A673 (cell line): Measurements from ENCODE around the gene RAB3B. TPM values are rescaled to one million over a fixed set of nuclear protein-coding genes. Genes with fewer than 3 reads are reported as not detected.

Experiments used
- BruUV-seq: library from RNA; stranded (reverse); fragments of 400-500 nt; replicated peaks from 2 replicates; lab custom pipeline; 2021; lab: Mats Ljungman, UMichigan
- CTCF ChIA-PET: fragments of 300-600 bp; sonication (Branson Sonifier 250); formaldehyde crosslinking; loops from one replicate; lab custom pipeline; 2022; ENCODE audit warnings: antibody characterized with exemption; lab: Charles Lee
- POLR2A ChIA-PET: fragments of 300-600 bp; sonication (Branson Sonifier 250); formaldehyde crosslinking; loops from one replicate; lab custom pipeline; 2022; ENCODE audit warnings: antibody characterized with exemption; ENCODE audit not compliant: low non-redundant PET; lab: Charles Lee
- DNase-seq: peaks from one replicate; pipeline ENCODE4 v3.0.0-alpha.2; 2015; ENCODE audit warnings: low spot score
- H3K27ac ChIP-seq: fragments of 200-600 bp; sonication (generic); 2 replicates; pipeline ENCODE4 v1.5.1; 2016; ENCODE audit warnings: mixed run types, low read depth, mild to moderate bottlenecking, mixed read lengths, antibody characterized with exemption, low read length; ENCODE audit not compliant: poor library complexity, severe bottlenecking
- H3K27me3 ChIP-seq: fragments of 200-600 bp; sonication (generic); replicated peaks from 2 replicates; pipeline ENCODE4 v1.6.1; 2017; ENCODE audit warnings: mixed run types, low read depth, mild to moderate bottlenecking, mixed read lengths, antibody characterized with exemption, low read length; ENCODE audit not compliant: insufficient read depth, poor library complexity
- H3K36me3 ChIP-seq: fragments of 200-600 bp; sonication (generic); 2 replicates; pipeline ENCODE4 v1.6.1; 2016; ENCODE audit warnings: mixed run types, mild to moderate bottlenecking, mixed read lengths, antibody characterized with exemption, low read length; ENCODE audit not compliant: insufficient read depth, poor library complexity, severe bottlenecking
- H3K4me1 ChIP-seq: fragments of 200-600 bp; sonication (generic); 2 replicates; pipeline ENCODE4 v1.6.1; 2017; ENCODE audit warnings: mixed run types, mild to moderate bottlenecking, mixed read lengths, antibody characterized with exemption, low read length; ENCODE audit not compliant: insufficient read depth, poor library complexity, severe bottlenecking
- H3K4me3 ChIP-seq: fragments of 200-600 bp; sonication (generic); 2 replicates; pipeline ENCODE4 v1.5.1; 2016; ENCODE audit warnings: low read depth, mixed run types, mild to moderate bottlenecking, mixed read lengths, low read length; ENCODE audit not compliant: poor library complexity, severe bottlenecking
- H3K9me3 ChIP-seq: fragments of 200-600 bp; sonication (generic); 2 replicates; pipeline ENCODE4 v1.6.1; 2016; ENCODE audit warnings: mixed run types, low read depth, mild to moderate bottlenecking, mixed read lengths, antibody characterized with exemption, low read length; ENCODE audit not compliant: poor library complexity, severe bottlenecking
- CTCF ChIP-seq: fragments of 300-800, 200-600 bp; sonication (generic); conservative IDR thresholded peaks from 2 replicates; pipeline ENCODE4 v1.5.1; 2017; ENCODE audit warnings: low read depth, mild to moderate bottlenecking, antibody characterized with exemption, low read length, moderate library complexity, mixed read lengths
- EZH2 ChIP-seq: fragments of 200-600 bp; sonication (generic); IDR thresholded peaks from 2 replicates; pipeline ENCODE4 v1.6.1; 2017; ENCODE audit warnings: borderline replicate concordance, low read depth, mild to moderate bottlenecking, mixed read lengths, antibody characterized with exemption, low read length; ENCODE audit not compliant: poor library complexity, severe bottlenecking
- intact Hi-C: fragments of 100-400 bp; cut with micrococcal nuclease; formaldehyde crosslinking; loops from one replicate; pipeline ENCODE4 v1.10.0; 2022; ENCODE audit not compliant: unreplicated experiment
- total RNA-seq: library from RNA; stranded (reverse); gene quantifications from 2 replicates; pipeline ENCODE4 v1.2.3, GENCODE V29; 2021

Gene RAB3B
- total RNA-seq, 1 experiment from 2014 or later: 25.5 TPM

GRCh38 chr1:51919684-51920083 lies 70.8 kb downstream of the RAB3B start:
- Histone ChIP-seq H3K4me3 (no peak overlapping the region), H3K36me3 (peaks cover 5% of the 10 kb centered on the region), H3K27me3 (no peaks in the 10 kb centered on the region), H3K9me3 (no peaks in the 10 kb centered on the region), H3K27ac (peak overlapping the region; percentile 86), H3K4me1 (peaks cover 48% of the 10 kb centered on the region)
- DNase-seq: peak; percentile 41
- TF ChIP-seq CTCF (no peak), EZH2 (no peak)
- intact Hi-C loops: loop anchor here (2.0 kb wide), 1 partner anchor 75 kb away; no protein-coding TSS in a partner anchor
- ChIA-PET POLR2A (no interaction called here), CTCF (no interaction called here)
- BruUV-seq: no TSS peak

GRCh38 chr1:51916587-51917405 lies 73.7 kb downstream of the RAB3B start:
- Histone ChIP-seq H3K4me1 (peaks cover 54% of the 10 kb centered on the region), H3K9me3 (no peaks in the 10 kb centered on the region), H3K4me3 (no peak overlapping the region), H3K36me3 (peaks cover 10% of the 10 kb centered on the region), H3K27ac (no peak overlapping the region), H3K27me3 (no peaks in the 10 kb centered on the region)
- ChIA-PET CTCF (no interaction called here), POLR2A (interaction anchor here (0.6 kb wide), 1 partner anchor 70 kb away, joined by 4 read pairs; no protein-coding TSS in a partner anchor)
- no TSS peak for BruUV-seq
- DNase-seq: no peak
- no peak for TF ChIP-seq CTCF
- no peak for TF ChIP-seq EZH2
- intact Hi-C loops: no loop called here

- DNase-seq: no peak
- no peak for TF ChIP-seq CTCF
- no peak for TF ChIP-seq EZH2
- H3K27me3 ChIP-seq: no peaks in the 10 kb centered on the region
- H3K4me1 ChIP-seq: peaks cover 46% of the 10 kb centered on the region
- CTCF ChIA-PET: no interaction called here
- no TSS peak for BruUV-seq
- POLR2A ChIA-PET: no interaction called here
- H3K9me3 ChIP-seq: no peaks in the 10 kb centered on the region
- intact Hi-C loops: no loop called here
- no peak overlapping the region for H3K27ac ChIP-seq
- peaks cover 10% of the 10 kb centered on the region for H3K36me3 ChIP-seq
- H3K4me3 ChIP-seq: no peak overlapping the region
Observed at GRCh38 chr1:51915951-51916350, 74.5 kb downstream of the RAB3B start.
